ENCODE results near the gene LYPD6B. TPM values are rescaled to one million over a fixed set of nuclear protein-coding genes. Genes with fewer than 3 reads are reported as not detected.
A peak's percentile ranks its signal among the peaks of the same experiment; 100 is the strongest.

Gene LYPD6B
- total RNA-seq, 1 donor from 2014 or later = 27.2 TPM

DNA sequence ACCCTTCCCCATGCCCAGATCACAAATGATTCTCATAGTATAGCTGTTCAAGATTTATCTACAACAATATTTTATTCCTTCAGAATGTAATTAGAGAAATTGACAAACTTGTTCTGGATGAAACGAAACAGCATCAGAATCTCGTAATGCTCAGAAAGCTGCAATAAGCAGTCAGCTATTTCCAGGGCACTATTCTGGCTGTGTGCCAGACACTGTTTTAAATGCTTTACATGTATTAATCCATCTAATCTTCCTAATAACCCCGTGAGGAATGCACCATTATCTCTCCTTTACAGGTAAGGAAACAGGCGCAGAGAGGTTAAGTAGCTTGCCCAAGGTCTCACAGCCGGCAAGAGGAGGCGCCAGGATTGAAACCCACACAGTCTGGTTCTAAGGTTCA lies 10.1 kb upstream of the LYPD6B start:
- TF ChIP-seq, protein P1, sequence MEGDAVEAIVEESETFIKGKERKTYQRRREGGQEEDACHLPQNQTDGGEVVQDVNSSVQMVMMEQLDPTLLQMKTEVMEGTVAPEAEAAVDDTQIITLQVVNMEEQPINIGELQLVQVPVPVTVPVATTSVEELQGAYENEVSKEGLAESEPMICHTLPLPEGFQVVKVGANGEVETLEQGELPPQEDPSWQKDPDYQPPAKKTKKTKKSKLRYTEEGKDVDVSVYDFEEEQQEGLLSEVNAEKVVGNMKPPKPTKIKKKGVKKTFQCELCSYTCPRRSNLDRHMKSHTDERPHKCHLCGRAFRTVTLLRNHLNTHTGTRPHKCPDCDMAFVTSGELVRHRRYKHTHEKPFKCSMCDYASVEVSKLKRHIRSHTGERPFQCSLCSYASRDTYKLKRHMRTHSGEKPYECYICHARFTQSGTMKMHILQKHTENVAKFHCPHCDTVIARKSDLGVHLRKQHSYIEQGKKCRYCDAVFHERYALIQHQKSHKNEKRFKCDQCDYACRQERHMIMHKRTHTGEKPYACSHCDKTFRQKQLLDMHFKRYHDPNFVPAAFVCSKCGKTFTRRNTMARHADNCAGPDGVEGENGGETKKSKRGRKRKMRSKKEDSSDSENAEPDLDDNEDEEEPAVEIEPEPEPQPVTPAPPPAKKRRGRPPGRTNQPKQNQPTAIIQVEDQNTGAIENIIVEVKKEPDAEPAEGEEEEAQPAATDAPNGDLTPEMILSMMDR (IDR thresholded peaks at IDR 0.05; ENCODE audit: unreplicated experiment) = no peak
- Mint-ChIP-seq H3K4me1 (peaks cover 55% of the 10 kb centered on the region), H3K36me3 (no peaks in the 10 kb centered on the region), H3K27me3 (ENCODE audit: low read depth) (no peaks in the 10 kb centered on the region), H3K9me3 (no peaks in the 10 kb centered on the region), H3K27ac (no peak overlapping the region), H3K4me3 (no peak overlapping the region)
- DNase-seq (ENCODE audit: low spot score in 2 of 2, unreplicated experiment in 2 of 2) = no peak

DNA sequence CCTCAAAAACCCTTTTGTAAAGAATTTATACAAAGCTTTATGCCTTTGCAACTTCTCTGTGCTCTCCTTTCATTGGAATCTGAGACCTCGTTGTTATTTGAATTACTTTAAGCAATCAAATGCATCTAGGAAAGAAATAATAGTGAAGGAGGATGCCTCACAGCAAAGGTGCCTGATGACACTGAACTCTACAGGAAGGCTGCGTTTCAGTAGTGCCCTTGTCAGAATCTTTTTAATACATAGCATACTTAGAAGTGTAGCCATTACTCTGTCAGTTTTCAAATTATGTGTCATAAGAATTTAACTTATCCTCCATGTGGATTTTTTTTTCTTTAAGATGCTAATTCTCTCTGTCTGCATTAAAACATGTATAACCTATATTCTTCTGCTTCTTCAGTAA lies 9.6 kb upstream of the LYPD6B start:
- no peak overlapping the region for H3K4me3 Mint-ChIP-seq
- no peaks in the 10 kb centered on the region for H3K27me3 Mint-ChIP-seq (ENCODE audit: low read depth)
- no peaks in the 10 kb centered on the region for H3K36me3 Mint-ChIP-seq
- TF ChIP-seq, protein P1 (IDR thresholded peaks at IDR 0.05; ENCODE audit: unreplicated experiment) = no peak
- no peak for DNase-seq (ENCODE audit: low spot score in 2 of 2, unreplicated experiment in 2 of 2)
- no peak overlapping the region for H3K27ac Mint-ChIP-seq
- peaks cover 60% of the 10 kb centered on the region for H3K4me1 Mint-ChIP-seq
- no peaks in the 10 kb centered on the region for H3K9me3 Mint-ChIP-seq

DNA sequence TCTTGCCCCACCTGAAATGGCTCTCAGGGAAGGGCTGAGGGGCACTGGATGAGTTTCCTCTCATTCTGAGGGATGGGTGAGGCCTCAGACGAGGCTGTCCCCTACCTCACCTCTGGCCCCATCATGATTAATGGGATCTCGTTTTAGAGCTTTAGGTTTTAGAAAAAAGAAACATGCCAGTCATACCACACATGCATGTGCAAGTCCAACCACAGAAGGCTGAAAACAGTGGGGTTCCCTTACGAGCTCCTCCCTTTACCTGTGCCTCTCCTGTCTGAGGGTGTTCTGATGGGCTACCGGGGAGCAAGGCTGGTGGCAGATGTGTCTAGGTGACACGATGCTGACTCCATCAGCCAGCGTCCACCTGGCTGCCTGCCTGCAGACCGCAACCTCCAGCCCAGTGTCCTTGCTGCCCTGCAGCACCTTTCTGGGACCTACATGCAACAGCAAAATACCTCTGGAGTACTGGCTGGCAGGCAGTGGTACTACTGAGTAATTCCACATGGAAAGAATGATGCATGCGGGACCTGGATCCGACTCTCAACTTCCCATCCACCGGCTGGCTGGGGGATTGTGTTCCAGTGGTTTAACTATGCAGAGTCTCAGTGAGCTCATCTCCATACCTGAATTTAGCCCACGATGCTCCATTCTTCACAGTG lies 9.1 kb upstream of the LYPD6B start:
- Mint-ChIP-seq H3K36me3 (no peaks in the 10 kb centered on the region), H3K4me1 (peaks cover 59% of the 10 kb centered on the region), H3K27ac (no peak overlapping the region), H3K27me3 (ENCODE audit: low read depth) (no peaks in the 10 kb centered on the region), H3K9me3 (no peaks in the 10 kb centered on the region), H3K4me3 (no peak overlapping the region)
- TF ChIP-seq, protein P1 (IDR thresholded peaks at IDR 0.05; ENCODE audit: unreplicated experiment) = no peak
- no peak for DNase-seq (ENCODE audit: low spot score in 2 of 2, unreplicated experiment in 2 of 2)

DNA sequence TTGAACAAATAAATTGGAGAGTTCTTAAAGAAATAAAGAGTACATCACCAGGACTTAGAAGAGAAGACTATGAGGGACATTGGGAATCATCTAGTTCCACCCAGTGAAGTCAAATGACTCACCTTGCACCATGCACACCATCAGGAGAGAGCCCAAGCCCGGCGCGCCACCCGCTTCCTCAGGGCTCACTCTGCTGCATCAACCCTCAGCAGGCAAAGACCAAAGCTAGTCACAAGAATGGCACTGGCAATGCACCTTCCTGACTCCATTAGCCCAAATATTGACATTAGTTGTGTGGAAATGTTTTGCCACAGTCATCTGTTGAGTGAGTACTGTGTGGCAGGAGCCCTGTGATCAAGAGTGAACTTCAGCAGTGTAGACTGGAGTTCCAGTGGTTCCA lies 7.1 kb upstream of the LYPD6B start:
- Mint-ChIP-seq H3K27ac (no peak overlapping the region), H3K27me3 (ENCODE audit: low read depth) (no peaks in the 10 kb centered on the region), H3K4me1 (peaks cover 45% of the 10 kb centered on the region), H3K36me3 (no peaks in the 10 kb centered on the region), H3K9me3 (no peaks in the 10 kb centered on the region), H3K4me3 (no peak overlapping the region)
- TF ChIP-seq, protein P1 (IDR thresholded peaks at IDR 0.05; ENCODE audit: unreplicated experiment) = no peak
- no peak for DNase-seq (ENCODE audit: low spot score in 2 of 2, unreplicated experiment in 2 of 2)

GRCh38 chr2:149033716-149034115 lies 4.8 kb upstream of the LYPD6B start:
- Mint-ChIP-seq H3K27me3 (ENCODE audit: low read depth) (peaks cover 4% of the 10 kb centered on the region), H3K4me3 (no peak overlapping the region), H3K36me3 (no peaks in the 10 kb centered on the region), H3K4me1 (peaks cover 28% of the 10 kb centered on the region), H3K9me3 (no peaks in the 10 kb centered on the region), H3K27ac (peak overlapping the region; percentile 35)
- TF ChIP-seq, protein P1 (IDR thresholded peaks at IDR 0.05; ENCODE audit: unreplicated experiment) = no peak
- no peak for DNase-seq (ENCODE audit: low spot score in 2 of 2, unreplicated experiment in 2 of 2)

GRCh38 chr2:149034406-149034805 lies 4.1 kb upstream of the LYPD6B start:
- Mint-ChIP-seq H3K27ac (no peak overlapping the region), H3K4me3 (no peak overlapping the region), H3K4me1 (peaks cover 22% of the 10 kb centered on the region), H3K9me3 (no peaks in the 10 kb centered on the region), H3K27me3 (ENCODE audit: low read depth) (peaks cover 4% of the 10 kb centered on the region), H3K36me3 (no peaks in the 10 kb centered on the region)
- DNase-seq (ENCODE audit: low spot score in 2 of 2, unreplicated experiment in 2 of 2) = no peak
- TF ChIP-seq, protein P1 (IDR thresholded peaks at IDR 0.05; ENCODE audit: unreplicated experiment) = no peak
